Activated gamma-delta T cell (primary cell): ENCODE results near the gene CD300C.
"Not testable (repeated sequence)": the region's sequence is repeated elsewhere in the genome, so short reads cannot be mapped to it uniquely, and the experiment has no call there.

Experiments
- DNase-seq: peaks from one replicate; lab custom pipeline; 2025; lab: John Stamatoyannopoulos, UW

Gene CD300C

GRCh38 chr17:74561586-74561985, 15.7 kb upstream of the CD300C start:
- no peak for DNase-seq

- DNase-seq = no peak
Measured at GRCh38 chr17:74558882-74559519, 13.1 kb upstream of the CD300C start.

GRCh38 chr17:74558402-74558801, 12.5 kb upstream of the CD300C start:
- not testable (repeated sequence) for DNase-seq

DNA sequence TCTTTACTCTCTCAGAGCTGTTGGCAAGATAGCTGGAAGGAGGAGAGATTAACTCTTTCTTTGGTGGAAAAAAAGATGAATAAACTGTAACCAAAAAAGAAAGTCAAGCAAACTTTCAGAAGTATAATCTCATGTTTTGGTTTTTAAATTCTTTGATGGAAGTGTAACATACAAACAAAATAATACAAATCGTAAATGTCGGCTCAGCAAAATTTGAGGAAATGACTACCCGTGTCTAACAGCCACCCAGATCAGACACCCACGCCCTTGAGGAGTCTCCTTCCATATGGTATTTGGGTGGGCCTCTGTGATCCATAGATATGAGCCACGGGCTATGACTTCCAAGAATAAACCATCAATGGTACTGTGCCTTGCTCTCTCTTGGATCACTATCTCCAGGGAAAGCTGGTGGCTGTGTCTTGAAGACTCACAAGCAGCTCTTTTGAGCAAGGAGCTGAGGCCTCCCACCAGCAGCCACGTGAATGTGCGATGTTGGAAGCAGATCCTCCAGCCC, 9.6 kb upstream of the CD300C start:
- DNase-seq = no peak

GRCh38 chr17:74554909-74555308, 9.0 kb upstream of the CD300C start:
- DNase-seq = no peak

DNA sequence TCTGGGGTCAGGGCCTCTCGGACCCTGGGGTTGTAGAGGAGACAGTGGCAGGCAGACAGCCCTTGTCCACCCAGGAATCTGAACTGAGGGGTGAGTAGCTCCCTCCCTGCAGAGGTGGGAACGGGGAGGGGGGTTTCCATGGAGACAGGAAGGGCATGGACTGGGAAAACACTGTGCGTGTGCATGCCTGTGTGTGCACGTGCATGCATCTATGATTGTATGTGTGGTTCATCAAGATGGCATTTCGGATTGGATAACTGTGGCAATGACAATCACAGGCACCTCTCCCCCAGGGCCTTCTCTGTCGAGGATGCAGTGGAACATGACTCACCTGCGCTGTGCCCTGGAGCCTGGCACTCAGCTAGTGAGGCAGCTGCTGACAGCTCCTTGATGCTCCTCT, 6.1 kb upstream of the CD300C start:
- no peak for DNase-seq

DNA sequence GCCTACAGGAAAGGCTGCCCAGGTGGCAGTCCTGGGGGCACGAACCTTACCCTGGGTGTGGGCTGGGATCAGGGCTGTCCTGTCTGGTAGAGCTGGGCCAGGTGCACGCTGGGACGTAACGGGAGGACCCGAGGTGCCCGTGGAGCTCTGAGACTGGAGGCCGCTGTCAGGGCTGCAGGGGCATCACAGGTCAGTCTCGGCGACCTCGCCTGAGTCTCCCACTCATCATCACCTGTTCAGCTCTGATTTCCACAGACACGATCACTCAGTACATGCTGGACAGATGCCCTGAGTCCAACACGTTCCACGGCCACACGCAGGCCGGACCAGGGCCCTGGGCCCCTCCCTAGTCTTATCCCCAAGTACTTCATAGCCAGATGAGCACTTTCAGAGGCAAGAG, 4.7 kb upstream of the CD300C start:
- DNase-seq = no peak

- no peak for DNase-seq
Measured at GRCh38 chr17:74549343-74549742, 3.4 kb upstream of the CD300C start.

- no peak for DNase-seq
Measured at GRCh38 chr17:74547736-74548135, 1.8 kb upstream of the CD300C start.

- DNase-seq = no peak
Measured at GRCh38 chr17:74547264-74547663, 1.3 kb upstream of the CD300C start.

GRCh38 chr17:74546586-74546985, 671 bp upstream of the CD300C start:
- no peak for DNase-seq

DNA sequence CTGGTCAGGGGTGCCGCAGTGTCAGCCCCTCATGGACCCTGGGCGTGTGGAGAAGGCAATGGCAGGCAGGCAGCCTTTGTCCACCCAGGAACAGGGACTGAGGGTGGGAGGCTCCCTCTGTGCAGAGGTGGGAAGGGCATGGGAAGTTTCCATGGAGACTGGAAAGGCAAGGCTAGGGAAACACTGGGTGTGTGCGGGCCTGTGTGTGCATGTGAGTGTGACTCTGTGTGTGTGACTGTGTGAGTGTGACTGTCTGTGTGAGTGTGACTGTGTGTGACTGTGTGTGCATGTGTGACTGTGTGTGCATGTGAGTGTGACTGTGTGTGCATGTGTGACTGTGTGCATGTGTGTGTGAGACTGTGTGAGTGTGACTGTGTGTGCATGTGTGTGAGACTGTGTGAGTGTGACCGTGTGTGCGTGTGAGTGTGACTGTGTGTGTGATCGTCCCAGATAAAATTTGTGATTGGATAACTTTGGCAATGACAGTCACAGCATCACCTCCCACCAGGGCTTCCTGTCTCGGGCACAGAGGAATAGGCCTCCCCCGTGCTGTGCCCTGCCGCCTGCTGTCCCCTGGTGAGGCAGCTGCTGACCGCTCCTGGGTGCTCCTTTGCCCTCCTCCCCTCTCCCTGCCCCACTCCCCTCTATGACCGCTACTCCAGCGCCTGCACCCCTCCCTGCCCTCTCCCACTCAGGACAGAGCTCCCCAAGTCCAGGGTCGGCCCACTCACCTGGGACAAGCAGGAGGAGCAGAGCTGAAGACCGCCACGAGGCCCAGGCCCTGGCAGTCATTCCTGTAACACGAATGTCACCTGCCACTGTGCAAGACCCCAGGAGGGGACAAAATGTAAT, 698 bp downstream of the CD300C start:
- DNase-seq = no peak

DNA sequence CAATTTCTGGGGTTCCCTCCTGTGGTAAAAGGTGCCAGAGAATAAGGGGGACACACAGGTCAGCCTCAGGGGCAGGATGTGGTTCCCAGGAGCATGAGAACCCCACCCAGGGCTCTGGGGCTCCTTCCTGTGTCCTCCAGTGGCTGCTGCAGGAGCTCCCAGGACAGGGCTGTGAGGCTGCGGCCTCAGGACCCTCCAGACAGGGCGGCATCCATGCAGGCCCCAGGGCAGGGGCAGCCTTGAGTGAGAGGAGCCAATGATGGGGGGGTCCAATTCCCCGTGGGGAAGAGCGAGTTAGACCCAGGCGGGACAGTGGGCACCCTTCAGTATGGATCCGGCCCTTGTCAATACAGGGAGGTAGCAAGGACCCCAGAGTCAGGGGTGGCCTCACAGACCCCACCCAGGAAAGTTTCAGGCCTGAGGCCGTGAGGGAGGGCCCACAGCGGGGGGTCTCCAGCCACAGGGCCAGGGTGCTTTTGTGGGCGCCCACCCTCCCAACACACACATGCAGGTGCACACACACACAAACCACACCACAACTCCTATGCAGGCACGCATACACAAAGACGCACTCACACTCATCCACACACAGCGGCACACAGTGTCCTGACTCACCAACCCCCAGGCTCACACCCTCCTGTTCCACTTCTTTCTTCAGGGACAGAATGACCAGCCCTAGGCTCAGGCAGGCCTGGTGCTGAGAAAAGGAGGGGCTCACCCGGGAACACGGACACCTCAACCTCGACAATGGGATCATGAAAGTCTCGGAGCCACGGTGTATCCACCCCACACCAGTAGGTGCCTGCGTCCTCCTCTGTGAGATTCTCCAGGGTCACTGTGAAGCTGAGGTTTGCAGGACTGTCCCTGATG, 1.8 kb downstream of the CD300C start:
- no peak for DNase-seq

DNA sequence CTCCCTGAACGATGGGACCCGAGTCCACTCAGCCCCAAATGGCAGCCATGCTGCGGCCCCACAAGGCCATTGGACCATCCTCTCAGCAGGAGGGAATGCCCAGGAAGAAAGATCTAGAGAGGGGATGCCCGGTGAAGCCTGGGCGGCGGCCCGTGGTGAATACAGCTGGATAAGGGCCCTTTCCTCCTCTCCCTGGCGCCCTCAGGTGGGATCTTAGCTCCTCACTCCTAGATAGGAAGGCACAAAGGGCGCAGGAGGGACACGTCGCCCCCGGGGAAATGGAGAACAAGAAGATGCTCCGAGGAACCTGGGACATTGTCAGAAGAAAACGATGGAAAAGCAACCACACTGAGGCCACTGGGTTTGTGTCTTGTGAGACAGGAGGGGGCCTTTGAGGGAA, 2.5 kb downstream of the CD300C start:
- DNase-seq = no peak

- no peak for DNase-seq
Measured at GRCh38 chr17:74542727-74543383, 3.1 kb downstream of the CD300C start.

GRCh38 chr17:74542166-74542565, 3.7 kb downstream of the CD300C start:
- DNase-seq = no peak

- DNase-seq = no peak
Measured at GRCh38 chr17:74541176-74542111, 4.5 kb downstream of the CD300C start.

DNA sequence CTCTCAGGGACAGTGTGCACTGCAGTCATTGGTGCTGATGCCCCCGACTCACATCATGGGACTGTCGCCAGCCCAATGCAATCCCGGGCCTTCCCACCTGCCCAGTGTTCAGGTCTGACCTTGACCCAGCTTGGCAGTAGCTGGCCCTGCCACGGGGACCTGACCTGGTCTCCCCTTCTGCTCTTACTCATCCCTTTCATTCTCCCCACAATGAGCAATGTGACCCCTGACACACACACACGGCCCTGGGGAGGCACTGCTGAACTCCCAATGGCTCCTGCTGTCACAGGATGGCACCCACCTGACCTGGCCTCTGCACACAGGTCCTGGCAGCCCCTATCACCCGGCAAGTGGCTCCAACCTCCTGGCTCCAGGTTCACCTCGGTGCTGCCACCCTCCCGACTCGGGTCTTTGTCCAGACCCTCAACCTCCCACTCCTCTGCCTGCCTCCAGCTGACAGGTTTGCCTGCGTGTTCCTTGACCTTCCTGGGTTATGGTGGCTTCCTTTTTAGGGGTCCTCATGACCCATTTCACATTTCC, 6.6 kb downstream of the CD300C start:
- DNase-seq = no peak

- no peak for DNase-seq
Measured at GRCh38 chr17:74536890-74537289, 9.0 kb downstream of the CD300C start.

DNA sequence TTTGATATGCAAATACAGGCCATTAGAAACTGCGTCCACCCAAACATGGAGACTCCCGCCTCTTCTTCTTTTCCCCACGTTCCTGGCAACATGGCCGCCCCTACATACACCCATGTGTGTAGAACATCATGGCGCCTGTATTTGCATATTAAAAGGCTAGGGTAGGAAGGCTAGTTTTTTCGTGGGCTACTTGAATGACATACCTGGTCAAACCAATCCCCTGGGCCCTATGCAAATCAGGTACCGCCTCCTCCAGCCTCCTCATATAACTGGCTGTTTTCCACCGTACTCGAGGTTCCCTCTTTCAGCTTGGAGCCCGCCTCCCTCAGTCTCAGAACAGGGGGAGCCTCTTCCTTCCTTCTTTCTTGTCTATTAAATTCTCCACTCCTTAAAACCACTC, 13.8 kb downstream of the CD300C start:
- DNase-seq = no peak
